GM20431 (cell line): ENCODE results near the gene FOSL2.

Experiments
- in situ Hi-C: fragments of 300-500 bp; cut with MseI, MboI; formaldehyde crosslinking; loops from one replicate; pipeline ENCODE4 v1.15.0; 2020; ENCODE audit warnings: low sequenced_read_pairs; ENCODE audit not compliant: unreplicated experiment

Gene FOSL2

DNA sequence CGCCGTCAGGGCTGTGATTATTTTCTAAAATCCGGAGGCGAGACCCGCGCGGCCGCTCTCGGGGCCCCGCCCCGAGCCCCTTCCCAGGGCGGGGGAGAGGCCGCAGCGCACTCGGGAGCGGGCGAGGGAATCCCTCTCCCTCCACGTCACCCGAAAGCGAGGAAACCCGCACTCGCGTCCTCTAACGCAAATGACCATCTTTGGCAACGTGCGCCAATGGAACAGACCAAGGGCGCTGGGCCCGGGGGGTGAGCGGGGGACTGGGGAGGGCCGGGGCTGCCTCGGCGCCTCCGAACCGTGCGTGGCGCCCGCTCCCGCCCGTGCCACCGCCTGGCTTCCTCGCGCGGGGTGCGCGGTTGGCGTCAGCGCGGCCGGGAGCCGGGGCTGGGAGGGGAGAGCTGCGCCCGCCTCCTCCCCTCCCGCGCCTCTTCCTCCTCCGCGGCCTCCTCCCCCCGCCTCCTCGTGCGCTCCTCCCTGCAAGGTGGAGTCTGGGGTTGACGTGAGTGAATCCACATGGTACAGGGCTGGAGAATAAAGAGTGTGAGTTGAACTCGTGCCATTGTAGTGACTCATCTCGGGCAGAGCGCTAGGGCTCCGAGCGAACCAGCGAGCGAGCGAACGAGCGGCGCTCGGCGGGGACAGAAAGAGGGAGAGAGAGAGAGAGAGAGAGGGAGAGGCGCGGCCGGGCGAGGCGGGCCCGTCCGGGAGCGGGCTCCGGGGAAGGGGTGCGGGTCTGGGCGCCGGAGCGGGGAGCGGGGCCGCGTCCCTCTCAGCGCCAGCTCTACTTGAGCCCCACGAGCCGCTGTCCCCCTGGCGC is at the start of gene FOSL2:
FOSL2 (plus strand) TSS at position 562 of the 817 bp plus-strand sequence. CDS start 863 bp downstream, outside the sequence.
- in situ Hi-C loops: no loop called here

DNA sequence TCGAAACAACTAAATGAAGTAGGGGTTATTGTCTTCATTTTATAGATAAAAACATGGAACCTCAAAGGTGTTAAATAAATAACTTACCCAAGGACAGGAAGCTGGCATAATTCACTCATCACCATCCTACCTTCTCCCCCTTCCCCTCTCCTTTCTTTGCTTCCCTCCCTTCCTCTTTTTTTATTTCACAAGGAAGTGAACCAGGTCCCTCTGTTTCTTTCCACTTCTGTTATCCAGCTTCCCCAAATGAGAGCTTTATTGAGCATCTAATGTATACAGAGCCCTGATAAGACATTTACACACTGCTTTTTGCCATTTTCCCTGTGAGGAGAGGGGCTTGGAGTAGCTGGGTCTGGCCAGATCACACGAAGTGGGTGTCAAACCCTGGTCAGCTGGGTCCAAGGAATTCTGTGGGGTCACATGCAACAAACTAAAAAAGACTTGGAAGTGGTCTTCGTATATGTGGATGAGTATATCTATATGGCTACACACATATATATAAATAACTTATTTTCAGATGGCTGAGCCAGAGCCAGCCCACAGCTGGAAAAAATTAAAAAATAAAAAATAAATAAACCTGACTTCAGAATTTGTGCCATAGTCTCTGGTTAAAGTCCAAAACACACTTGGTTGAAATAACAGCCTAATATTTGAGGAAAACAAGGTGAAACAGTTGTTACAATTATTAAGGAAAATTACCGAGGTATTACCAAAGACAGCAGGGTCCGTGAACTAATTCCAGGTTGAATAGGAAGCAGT is 49.3 kb upstream of the FOSL2 start:
- in situ Hi-C loops: no loop called here

DNA sequence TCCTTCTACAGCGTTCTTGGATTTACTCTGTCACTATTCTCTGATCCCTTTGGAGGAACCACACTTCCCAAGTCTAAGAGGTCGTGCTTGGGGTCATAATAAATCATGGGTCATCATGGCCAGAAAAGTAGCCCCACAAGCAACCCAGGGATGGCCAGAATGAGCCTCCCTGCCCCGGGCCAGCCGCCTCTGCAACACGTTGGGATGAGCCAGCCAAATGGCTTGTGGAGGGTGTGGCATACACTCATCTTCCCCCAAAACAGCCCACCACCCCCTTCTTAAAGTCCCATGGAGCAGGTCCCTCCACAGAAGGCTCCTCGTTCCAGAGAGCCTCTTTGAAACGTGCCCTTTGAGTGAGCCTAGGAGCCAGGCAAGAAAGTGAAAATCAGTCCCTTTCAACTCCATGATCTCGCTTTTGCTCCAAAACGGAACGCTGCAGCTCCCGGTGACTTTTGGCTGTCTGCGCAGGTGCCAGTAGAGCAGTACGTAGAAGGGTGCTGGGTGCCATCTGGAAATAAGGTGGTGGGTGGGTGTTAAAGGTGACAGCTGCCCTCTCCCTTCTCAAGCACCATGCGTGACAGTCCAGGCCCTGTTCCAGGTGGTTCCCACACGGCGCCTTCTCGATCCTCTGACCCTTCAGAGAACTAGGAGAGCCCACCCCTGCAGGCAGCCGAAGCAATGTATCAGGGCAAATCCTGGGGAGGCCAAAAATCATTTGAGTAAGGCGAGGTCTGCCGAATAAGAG is 48.5 kb upstream of the FOSL2 start:
- in situ Hi-C loops: no loop called here

DNA sequence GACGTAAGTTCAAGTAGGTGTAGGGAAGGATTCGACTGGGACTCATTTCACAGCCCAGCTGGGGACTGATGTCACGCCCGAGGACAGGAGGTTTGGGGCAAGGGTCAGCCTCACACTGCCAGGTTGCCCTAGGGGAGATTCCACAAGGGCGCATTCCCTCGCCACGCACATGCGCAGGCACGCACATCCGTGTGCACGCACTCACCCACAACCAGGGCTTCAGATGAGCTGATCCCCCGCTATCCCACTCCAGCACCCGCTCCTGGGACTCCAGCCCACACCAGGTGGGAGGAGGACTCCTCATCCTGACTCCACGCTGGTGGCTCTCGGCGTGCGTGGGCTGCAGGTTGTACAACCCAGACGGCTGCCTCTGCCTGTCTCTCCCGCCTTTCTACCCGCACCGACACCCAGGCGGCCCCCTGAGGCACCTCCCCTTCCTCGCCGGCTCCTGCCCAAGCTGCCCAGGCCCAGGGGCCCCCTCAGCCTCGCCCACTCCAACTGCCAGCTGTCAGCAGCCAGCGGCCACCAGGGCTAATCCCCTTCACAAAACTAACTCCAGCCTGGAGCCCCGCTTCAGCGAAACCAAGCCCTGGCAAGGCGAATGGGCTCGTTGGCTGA is 47.8 kb upstream of the FOSL2 start:
- in situ Hi-C loops: no loop called here

DNA sequence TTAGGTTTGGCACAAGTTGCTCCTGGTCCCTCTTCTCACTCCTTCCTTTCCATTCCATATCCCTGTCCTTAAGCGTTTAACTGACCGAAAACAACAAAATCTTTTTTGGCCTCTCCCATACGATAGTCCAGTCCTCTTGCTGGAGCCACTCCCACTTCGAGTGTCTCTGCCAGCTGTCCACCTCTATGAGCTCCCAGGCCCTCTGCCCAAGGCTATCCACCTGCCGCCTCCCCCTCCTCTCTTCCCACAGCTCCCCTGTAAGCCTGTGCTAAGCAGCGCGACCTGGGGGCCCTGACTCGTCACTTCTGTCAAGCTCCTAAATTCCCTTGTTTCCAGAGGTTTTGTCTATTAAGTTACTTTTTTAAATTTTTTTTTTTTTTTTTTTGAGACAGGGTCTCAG is 47.0 kb upstream of the FOSL2 start:
- in situ Hi-C loops: no loop called here

DNA sequence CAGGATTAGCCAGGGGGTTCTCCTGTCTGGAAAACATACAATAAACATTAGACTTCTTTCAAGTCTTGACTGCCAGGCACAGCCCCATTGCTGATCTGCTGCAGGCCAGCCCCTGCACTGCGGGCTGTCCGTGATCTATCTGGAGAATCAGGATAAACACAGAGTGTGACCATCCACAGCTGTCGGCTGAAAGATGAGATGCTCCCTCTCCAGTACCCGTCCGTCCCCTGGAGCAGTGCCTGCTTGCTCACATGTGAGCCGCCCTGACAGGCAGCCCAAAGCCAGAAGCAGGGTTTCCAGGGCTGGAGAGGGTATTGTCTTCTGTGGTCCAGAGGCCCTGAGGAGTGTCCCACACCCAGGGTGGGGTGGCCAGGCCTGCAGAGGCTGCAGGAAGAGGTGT is 46.1 kb upstream of the FOSL2 start:
- in situ Hi-C loops: no loop called here

DNA sequence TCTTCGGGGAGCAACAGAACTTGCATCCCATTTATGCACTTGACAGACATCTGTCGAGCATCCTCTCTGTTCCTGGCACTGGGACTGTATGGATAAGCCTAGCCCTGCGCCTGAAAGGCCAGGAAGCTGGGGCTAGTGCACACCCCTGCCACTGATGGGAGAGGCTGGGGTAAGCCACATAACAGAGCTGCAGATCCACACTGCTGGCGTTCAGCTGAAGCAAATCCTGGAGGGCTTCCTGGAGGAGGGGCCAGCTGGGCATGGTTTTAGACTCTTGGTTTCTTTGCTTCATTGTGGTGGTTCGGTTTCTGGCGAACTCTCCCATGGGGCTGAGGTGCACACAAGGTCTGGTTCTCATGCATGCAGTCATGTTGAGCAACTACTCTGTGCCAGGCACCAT is 45.5 kb upstream of the FOSL2 start:
- in situ Hi-C loops: no loop called here

DNA sequence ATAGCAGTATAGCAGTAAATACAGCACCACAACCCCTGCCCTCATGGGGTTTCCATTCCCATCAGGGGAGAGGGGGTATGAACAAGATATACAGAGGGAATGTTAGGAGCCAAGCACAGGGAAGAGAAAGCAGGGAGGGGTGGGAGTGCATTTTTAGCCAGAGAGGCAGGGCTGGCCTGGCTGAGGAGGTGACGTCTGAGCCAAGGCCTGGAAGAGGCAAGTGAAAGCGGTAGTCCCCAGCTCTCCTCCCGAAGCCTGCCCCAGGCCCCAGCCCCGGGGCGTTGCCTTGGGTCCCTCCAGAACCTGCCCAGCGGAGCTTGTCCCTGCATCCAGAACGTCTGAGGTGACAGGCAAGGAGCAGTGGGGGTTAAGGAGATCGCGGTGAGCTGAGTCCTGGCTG is 45.1 kb upstream of the FOSL2 start:
- in situ Hi-C loops: no loop called here

DNA sequence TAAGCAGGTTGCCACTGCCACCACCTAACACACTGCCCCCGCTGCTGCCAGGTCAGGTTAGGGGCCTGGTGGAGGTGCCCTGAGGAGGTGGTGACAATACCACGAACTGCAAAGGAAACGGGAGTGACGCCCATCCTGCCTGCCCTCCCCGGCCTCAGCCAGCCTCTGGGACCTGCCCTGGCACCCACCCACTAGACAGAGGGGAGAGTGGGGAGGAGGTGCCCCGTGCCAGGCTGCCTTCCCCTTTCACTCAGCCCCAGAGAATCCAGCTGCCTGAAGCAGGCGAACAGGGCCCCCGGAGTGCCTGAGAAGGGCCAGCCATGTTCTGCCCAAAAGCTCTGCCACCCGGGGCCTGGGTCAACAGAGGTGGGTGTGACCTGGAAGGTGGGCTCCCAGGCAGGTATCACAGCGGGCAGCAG is 44.5 kb upstream of the FOSL2 start:
- in situ Hi-C loops: no loop called here

DNA sequence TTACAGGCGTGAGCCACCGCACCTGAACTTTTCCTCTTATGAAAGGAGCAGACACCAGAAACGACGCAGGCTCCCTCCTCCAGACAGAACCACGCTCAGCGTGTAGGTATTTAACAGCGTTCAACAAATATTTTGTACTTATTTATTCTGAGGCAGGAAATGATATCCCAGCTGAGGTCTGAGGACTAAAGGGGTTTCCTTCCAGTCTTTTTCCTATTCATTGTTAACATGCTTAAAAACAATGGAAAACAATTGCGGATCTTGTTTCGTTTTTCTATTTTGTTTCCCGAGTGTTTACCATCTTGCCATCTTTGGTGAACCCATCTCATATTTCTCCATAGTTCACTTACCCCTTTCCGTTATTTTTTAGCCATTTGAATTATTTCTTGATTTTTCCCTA is 43.7 kb upstream of the FOSL2 start:
- in situ Hi-C loops: no loop called here

DNA sequence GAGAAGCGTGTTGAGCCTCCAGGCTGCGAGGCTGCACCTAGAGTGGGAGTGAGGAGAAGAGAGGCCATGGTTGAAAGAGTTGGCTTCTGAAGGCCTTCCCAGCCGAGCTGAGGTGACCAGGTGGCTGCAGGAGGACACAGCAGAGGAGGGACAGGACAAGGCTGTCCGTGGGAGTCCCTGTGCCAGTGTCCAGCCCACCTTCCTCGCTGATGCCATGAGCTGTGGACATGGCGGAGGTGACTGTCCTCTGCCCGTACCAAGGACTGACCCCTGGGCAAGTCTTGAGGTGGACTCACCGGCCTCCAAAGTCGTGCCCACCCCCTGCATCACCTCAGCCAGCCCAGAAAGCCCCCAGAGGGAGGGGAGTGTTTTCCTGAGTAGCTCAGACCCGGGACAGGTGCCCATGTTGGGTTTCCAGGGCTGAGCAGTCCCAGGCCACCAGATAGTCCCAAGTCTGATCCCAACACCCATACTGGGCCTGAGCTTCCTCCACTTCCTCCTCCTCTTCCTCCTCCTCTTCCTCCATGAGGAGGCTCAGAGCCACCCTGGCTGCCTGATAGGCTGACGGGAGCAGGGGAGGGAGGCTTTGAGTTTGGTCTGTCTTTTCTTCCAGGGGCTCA is 43.0 kb upstream of the FOSL2 start:
- in situ Hi-C loops: no loop called here

DNA sequence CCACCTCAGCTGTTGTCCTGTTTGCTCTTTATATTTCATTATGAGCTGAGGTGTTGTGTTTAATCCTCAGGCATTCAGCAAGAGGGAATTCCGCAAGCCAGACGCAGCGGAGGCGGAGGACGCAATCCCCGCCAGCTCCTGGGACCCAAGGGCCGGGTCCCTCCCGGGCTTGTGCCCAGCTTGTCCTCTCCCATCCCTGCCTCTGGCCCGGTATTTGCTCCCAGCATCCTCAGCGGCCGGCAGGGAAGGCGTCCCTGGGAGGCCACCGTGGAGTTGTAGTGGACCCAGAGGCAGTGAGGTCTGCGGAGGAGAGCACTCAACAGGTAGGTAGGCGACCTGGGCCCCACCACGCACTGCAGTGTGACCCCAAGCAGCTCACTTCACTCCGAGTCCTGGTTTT is 42.5 kb upstream of the FOSL2 start:
- in situ Hi-C loops: no loop called here

DNA sequence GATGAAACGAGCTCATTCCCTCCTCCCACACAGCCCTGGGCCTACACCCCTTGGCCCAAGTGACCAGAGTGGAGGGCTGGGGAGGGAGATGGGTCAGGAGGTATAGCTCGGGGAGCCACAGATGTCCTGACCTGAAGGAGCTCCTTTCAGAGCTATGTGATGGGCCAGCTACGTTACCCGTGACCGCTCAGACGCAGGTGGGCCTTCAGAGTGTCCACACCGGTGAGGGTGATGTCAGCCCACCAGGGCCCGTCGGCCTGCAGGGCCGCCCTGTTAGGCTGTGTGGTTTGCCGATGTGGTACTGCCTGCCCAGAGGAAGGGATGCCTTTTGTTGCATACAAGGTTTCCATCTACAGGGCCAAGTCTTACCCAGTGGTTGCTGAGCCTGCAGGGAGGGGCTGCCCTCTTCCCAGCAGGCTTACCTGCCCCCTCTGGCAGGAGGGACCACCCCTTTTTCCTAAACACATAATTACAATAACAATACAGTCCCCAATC is 41.8 kb upstream of the FOSL2 start:
- in situ Hi-C loops: no loop called here

DNA sequence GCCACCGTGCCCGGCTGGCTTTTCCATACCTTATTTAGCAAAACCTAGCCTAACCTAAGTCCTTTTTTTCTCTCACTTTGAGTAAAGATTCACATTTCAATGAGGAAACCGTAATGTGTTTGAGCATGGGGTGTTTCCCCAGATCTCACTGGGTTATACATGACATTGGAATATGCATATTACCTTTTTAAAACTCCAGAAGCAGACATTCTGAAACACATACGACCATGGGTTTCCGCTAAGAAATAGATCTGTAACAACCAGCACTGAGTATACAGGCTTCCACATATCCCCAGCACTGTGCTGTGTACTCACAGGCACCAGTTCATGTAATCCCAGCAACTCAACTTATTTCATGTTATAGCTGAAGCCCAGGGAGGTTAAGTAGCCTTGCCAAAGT is 41.0 kb upstream of the FOSL2 start:
- in situ Hi-C loops: no loop called here

DNA sequence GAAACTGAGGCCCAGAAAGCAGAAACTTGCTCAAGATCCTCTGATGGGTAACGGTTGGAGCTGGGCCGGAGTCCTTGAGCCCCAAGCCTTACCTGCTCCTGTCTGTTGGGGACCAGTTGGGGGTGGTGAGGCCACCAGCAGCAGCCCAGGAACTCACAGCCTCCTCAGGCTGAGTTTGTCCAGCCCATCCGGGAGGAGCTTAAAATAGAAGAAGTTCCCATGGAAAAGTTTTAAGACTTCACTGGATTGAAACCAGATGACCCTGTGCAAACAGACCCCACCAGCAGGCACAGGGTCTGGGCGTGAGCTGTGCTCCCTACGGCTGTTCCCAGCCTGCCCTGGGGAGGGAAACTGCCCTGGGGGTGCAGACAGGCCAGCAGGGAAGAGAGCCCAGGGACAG is 40.6 kb upstream of the FOSL2 start:
- in situ Hi-C loops: no loop called here

DNA sequence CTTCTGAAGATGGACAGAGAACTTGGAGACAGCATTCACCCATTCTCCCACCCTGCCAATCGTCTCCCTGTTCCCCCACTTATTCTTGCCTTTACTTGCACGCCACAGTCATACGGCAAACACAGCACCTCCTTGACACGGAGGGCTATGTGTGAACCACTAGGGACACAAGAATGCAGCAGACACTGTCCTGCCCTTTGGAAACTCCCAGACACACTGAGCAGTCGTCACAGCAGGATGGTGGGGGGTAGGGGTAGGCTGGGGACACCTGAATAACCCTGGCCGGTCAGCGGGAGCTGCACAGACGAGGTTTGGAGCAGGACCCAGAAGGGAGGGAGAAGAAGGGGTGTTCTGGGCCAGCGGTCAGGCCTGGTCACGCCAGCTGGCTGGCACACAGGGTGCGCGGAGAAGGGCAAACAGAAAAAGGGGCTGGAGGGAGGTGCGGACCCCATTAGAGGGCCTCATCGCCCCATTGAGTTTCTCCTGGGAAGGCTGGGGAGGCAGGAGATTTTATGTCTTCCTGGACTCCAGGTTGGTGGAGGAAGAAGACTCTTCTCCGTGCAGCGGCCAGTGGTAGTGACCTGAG is 40.0 kb upstream of the FOSL2 start:
- in situ Hi-C loops: no loop called here

DNA sequence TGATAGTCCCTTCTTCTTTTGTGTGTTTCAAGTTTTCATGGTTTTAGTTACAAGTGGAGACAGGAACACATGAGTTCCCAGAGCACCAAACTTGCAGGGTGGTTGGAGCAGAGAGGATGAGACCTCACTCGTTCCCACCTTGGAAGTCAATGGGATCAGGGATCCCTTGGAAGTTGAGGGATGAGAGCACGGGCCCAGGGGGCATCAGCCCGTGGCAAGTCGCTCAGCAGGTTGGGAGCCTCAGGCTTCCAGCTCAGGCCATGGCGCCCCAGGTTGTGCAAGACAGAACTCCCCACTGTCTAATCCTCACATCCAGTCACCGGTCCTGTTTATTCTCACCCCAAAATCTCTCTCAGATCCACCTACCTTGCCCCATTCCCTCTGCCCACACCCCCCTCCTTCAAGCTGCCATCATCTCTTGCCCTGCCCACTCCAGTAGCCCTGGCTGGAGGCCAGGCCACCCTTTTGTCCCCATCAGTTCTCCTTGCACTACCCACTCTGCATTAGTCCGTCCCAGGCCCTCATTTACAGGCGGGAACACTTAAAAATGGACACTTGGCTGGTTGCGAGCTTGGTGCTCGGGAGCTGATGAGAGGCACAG is 37.6 kb upstream of the FOSL2 start:
- in situ Hi-C loops: no loop called here

DNA sequence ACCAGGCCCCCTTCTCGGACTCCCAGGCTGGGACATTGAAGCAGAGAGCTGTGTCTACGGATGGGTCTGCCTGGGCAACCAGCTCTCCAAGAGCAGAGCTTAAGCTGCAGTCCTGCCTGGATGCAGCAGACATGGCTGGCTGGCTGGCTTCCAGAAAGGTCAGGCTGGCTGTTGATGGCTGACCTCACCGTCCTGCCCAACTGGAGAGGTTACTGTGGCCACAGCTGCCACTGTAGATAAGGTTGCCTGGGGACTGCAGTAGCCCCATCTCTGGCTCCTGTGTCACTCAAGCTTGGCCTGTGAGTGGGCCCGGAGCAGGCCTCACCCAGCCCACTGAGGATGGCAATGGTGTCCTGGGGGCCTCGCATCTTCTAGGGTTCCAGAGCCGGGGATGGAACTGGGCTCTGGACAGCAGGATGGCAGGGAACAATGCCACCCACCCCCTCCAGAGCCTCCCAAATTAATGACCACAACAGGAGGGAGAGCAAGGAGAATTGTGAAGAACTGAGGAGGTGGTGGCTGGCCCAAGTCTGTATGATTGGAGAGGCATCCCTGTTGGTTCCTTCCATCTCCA is 37.0 kb upstream of the FOSL2 start:
- in situ Hi-C loops: no loop called here
